ENCODE data around the gene NR2E3.

DNA sequence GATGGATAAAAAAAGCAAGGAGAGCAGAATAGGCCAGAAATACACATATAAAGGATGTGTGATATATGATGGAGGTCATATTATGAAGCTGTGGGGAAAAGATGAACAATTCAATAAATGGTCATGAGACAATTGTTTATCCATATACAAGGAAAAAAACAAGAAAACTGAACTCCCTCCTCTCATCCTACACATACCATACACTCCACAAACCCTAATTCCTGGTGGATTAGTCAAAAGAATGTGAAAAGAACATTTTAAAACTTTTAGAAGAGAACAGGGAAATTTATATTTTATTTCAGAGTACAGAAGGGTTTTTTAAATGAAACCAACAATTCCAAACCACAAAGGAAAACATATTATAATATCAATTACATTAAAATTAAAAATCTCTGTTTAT lies 34.5 kb upstream of the NR2E3 start:
- TF ChIP-seq, protein P1, sequence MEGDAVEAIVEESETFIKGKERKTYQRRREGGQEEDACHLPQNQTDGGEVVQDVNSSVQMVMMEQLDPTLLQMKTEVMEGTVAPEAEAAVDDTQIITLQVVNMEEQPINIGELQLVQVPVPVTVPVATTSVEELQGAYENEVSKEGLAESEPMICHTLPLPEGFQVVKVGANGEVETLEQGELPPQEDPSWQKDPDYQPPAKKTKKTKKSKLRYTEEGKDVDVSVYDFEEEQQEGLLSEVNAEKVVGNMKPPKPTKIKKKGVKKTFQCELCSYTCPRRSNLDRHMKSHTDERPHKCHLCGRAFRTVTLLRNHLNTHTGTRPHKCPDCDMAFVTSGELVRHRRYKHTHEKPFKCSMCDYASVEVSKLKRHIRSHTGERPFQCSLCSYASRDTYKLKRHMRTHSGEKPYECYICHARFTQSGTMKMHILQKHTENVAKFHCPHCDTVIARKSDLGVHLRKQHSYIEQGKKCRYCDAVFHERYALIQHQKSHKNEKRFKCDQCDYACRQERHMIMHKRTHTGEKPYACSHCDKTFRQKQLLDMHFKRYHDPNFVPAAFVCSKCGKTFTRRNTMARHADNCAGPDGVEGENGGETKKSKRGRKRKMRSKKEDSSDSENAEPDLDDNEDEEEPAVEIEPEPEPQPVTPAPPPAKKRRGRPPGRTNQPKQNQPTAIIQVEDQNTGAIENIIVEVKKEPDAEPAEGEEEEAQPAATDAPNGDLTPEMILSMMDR (conservative IDR thresholded peaks at IDR 0.05; ENCODE audit: low read length): no peak
- no peak for TF ChIP-seq EZH2phosphoT487 (IDR thresholded peaks at IDR 0.05; ENCODE audit: borderline replicate concordance)
